SKM-1 treated with dmso at 0.1 percent for 144 hours (cell line): ENCODE results near the gene PDHX.

Experiments used
- DNase-seq: peaks from one replicate; lab custom pipeline; 2025; ENCODE audit not compliant: unreplicated experiment; lab: John Stamatoyannopoulos, UW

The PDHX gene

DNA sequence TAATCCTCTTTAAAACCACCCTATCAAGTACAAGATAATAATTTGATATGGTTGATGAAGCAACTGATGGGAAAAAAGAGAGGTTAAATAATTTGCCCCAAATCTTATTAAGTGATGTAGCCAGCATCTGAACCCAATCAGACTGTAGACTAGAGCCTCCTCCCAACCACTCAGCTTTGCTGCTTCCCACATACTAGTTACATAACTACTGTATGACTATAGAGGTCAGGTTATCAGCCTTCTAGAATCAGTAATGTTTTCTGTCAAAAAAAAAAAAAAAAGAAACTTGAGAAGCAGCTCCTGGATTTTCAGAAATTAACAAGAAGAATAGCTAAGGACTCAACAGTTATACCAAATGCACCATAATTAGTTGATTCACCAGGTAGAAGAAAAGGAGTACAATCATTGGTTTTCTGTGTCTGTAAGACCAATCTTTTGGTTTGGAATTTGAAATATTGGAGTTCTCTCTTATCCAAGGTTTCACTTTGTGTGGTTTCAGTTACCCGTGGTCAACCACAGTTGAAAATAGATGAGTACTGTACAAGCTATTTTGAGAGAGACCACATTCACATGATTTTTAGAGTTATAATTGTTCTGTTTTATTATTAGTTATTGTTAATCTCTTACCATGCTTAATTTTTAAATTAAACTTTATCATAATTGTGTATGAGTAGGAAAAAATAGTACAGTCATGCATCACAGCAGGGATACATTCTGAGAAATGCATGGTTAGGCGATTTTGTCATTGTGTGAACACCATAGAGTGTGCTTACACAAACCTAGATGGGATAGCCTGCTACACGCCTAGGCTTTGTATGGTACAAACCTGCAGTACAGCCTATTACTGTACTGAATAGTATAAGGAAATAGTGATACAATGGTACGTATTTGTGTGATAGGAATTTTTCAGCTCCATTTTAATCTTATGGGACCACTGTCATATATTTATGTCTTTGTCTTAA, 72.2 kb downstream of the PDHX start:
- DNase-seq, result no peak

DNA sequence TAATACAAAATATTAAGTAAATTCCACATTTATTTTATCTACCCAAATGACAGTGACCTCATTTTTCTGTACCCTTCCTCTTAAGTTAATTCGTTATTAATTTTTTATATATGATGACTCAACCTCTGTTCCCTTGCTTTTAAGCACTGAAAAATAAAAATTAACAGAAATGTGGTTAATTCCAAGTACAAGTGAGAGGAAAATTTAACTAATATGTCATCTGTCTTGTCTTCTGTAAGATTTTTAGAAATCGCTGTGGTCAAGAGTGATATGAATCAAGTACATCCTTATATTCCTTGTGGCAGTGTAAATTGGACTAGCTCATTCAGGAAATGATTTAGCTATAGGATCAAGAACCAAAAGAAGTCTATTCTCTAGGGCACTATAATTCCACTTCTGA, 74.5 kb downstream of the PDHX start:
- no peak for DNase-seq

DNA sequence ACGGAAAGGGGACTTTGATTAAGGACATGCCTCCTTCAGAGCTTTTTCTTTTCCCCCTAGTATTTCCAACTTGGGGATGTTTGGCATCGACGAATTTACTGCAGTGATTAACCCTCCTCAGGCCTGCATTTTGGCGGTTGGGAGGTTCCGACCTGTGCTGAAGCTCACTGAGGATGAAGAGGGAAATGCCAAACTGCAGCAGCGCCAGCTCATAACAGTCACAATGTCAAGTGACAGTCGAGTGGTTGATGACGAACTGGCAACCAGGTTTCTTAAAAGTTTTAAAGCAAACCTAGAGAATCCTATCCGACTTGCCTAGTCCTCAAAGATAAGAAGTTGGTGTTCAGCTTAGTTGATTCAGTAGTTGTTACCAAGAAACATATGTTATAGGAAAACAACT, 78.4 kb downstream of the PDHX start:
- no peak for DNase-seq

DNA sequence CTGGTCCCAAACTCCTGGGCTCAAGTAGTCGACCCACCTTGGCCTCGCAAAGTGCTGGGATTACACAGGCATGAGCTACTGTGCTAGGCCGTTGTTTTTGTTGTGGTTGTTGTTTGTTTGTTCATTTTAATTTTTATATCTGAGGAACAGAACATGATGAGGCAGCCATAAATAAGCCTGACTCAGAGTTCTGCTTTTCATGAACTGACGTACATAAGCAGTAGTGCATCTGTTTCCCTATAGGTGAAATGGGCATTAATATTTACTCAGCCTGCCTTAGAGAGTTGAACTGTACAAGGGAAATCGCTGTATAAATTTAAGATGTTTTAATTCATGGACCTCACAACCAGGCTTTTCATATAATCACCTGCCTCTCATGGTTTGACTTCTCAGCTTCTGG, 80.5 kb downstream of the PDHX start:
- no peak for DNase-seq

DNA sequence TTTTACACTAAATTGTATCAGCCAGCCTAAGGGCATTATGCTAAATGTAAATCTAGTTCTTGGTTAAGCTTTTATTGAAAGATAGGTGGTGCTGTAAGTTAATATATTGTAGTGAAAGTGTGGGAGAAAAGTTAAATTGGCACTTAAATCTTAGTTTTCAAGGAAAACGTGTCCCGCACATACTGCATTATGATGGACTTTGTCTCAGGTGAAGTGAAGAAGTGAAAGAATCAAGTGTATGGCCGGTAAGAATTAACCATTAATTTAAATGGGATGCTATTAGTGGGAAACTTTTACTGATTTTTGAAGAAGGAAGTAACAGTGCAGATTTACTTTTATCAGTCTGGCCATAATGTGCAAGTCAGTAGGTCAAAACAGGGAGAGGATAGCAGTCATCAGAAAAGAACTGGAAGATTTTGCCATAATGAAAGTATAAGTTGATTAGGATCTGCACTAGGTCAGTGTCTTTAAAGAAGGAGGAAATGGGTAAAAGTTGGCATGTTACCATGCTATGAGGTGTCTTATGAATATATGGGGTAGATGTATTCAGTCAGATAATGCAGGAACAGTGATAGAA, 81.6 kb downstream of the PDHX start:
- peak; percentile 23 for DNase-seq

DNA sequence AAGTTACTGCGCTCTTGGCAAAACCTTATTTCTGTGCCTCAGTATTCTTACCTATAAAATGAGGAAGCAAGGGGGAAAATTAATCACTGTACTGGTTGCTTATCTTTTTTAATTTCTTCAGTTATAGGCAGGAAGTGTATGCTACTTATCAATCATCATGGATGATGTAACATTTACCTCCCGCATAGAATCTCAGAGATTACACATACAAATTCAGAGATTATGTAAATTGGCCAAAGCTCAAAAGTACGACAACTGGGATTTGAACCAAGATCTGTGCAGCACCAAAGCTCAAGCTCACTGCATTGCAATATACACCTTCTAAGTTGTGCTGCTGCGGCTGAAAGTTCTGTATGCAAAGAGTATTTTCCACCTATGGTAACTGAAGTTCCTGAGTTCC, 83.0 kb downstream of the PDHX start:
- DNase-seq, result no peak

DNA sequence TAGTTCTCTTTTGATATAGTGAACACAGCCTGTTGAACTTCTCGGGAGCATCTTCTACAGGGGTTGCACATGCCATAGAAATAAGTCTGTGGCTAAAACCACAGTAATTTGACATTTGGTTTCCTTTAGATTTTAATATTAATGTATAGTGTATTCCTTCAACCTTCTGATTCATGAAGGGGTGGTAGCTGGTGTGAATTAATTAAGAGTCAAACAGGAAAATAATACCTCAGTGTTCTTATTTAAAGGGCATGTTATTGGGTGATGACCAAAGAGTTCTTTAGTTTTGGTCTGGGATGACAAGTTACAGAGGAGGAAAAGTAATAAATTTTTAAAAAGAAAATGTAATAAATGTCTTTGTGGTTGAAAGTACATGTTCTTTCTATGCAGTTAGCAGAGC, 86.8 kb downstream of the PDHX start:
- no peak for DNase-seq

DNA sequence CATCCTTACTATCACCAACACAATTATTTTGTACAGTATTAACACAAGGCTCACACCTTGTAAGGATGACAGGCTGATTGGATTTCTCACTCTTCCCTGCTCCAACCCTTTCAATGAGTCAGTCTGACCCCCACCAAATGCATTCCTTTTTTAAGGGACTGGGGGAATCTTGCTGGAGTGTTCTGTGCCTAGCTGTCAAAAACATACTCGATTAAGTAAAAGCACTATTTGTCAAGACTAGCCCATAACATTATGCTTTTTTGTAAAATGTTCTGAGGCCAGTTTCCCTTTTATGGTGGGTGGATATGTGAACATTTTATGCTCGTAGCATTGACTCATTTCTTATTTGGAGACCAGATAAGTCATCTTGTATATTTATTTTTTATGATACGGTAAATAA, 87.2 kb downstream of the PDHX start:
- no peak for DNase-seq

DNA sequence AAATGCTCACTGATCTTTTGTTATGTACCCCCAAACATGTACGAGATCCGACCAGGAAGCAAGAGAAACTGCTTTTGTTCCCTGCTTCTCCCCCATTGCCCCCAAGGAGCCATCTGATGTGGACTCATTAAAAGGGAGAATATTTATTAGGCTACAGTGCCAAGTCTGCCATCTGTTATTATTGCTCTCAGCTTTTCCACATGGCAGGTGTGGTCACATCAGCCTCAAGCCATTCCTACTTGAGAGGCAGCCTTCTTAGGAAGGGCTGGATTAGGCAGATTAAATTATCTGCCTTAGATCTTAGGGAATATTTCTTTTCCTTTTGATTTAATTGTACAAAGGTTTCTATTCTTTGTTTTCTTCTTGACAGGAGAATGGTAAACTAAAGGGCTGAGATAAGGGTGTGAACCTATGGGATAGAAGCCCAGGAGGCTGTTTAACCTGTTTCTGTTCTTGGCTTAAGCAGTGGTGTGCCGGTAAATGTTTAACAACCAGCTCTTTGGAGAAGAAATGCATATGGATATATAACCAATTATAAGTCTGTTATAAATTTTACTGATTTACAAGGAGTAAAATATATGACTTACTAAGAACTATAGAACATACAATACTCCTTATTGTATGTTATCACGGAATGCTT, 88.8 kb downstream of the PDHX start:
- DNase-seq, result no peak

DNA sequence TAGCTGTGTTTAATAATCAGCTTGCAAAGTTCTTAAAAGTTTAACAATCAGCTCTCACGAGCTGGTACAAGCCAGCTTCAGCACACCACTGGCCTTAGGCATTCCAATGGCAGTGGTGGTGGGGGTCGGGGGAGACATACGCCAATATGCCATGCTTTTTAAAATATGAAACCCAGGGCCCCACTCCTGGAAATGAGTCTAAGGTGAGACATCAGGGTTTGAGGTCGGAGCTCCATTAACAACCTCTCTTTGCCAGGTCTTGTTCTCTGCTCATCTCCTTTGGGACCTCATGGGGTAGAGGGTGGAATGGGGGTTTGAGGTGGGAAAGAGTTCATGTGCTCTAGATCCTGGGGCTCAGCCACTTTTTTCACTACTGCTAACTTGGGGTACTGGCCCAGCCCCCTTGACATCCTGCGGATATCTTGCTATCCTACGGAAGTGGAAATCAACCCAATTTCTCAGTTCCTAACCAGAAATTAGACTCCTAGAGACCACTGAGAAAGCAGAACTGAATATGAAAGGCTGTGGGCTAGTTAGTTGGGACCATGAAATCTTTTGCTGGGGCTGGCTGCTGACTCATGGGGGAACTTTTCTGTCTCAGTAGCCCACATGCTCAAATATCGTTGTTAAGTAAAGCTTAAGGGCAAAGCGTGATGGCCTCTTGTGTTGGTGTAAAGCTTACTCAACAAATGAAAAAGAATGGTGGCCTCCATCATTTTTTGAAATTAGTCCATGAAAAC, 90.1 kb downstream of the PDHX start:
- DNase-seq, result peak; percentile 15

DNA sequence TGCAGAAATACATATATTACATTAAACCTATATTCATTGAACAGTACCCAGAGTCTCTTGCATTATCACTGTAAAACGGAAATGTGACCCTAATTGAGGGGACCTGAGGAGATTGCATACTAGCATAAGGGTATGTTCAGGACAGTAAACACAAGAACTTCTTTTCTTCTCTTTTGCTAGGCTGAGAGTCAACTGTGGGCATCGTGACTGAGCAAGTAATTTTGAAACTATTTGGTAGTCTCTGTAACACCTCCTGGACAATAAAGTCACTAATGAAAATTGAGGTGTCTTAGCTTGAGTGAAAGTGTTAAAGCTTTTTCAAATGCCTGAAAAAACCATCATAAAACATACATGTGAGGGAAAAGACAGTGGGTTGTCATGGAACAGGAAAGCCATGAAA, 90.9 kb downstream of the PDHX start:
- no peak for DNase-seq

DNA sequence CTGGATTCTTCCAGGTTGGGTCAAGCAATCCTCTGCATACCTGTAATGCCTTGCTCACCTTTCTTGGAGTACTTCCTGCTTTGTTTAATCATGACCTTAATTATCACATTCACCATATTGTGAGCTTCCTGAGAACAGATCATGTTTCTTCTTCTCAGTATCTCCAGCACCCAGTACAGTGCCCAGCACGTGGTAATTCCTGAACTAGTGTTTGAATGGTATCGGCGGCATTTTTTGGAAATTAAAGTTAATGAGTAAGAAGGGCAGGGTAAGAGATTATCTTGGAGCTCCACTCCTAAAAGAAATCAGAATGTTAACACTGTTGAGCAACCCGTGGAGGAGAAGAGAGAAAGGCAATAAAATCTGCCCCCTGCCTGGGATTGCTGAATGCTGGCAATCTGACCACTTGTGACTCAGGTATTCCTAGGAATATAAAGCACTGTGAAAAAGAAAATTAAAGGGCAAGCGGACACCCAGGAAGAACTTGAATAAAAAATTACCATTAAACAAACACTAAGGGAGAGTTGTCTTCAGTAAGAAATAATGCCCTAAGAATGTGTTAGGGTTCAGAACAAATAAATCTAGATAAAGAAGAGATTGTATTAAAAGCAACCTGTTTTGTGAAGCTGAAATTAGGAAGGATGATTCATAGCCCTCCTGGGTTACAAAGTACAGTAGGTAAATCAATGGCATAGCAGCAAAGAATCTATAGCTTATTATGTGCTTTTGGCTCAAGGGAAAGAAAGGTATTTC, 92.9 kb downstream of the PDHX start:
- no peak for DNase-seq

DNA sequence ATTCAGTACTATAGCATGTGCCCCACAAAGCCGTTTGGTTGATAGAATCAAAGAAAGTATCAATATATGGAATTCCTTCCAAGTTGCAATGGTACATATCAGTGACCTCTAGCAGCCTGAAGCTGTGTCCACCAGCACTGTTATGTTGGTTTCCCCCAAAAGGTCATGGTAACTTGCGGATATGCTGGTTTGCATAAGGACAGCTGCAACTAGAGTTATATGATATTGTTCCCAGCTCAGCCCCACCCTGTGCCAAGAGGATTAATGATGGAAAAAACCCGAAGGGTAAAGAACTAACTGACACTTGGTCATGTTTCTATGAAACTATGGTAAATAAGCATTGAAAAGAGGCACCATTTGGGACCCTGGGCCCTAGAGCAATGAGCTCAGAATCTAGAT, 93.5 kb downstream of the PDHX start:
- DNase-seq, result no peak

DNA sequence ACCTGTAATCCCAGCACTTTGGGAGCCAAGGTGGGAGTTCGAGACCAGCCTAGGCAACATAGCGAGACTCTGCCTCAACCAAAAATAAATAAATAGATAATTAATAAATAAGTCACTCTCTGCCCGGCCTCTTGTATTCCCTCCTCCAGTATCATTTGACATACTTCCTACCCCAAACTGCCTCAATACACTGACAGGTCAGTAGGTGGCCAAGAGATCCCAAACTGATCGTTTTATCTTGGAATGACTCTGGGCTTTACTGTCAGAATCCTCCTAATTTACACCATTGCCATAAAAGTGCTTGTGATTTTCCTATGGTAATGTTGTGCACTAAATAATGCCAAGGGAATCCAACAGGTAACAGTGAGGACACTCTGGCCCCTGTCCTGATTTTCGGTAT, 94.2 kb downstream of the PDHX start:
- DNase-seq, result no peak

DNA sequence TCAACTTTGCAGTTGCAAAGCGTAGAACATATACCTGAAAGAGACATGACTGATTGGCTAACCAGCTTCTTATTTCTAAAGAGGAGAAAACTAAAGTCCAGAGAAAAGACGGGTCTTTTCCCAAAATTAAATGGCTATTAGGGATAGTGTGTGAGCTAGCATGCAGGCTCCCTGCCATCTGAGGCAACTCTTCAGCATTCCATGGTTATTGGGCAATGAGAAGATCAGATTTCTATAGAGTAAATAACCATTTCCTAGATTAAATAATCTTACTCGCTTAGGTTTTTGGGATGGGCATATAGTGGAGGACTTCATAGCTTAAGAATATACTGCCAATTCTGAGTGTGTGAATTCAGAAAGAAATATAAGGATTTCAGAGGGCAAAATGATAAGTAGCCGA, 95.0 kb downstream of the PDHX start:
- no peak for DNase-seq

DNA sequence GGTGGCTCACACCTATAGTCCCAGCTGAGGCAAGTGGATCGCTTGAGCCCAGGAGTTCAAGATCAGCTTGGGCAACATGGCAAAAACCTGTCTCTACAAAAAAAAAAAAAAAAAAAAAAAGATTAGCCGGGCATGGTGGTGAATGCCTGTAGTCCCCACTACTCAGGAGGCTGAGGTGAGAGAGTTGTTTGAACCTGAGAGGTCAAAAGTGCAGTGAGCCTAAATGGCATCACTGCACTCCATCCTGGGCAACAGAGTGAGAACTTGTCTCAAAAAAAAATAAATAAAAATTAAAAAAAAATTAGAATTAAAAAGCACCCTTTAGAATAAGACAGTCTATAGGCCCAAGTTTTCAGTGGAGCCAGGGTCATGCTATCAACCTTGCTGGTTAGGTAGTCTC, 95.5 kb downstream of the PDHX start:
- no peak for DNase-seq

DNA sequence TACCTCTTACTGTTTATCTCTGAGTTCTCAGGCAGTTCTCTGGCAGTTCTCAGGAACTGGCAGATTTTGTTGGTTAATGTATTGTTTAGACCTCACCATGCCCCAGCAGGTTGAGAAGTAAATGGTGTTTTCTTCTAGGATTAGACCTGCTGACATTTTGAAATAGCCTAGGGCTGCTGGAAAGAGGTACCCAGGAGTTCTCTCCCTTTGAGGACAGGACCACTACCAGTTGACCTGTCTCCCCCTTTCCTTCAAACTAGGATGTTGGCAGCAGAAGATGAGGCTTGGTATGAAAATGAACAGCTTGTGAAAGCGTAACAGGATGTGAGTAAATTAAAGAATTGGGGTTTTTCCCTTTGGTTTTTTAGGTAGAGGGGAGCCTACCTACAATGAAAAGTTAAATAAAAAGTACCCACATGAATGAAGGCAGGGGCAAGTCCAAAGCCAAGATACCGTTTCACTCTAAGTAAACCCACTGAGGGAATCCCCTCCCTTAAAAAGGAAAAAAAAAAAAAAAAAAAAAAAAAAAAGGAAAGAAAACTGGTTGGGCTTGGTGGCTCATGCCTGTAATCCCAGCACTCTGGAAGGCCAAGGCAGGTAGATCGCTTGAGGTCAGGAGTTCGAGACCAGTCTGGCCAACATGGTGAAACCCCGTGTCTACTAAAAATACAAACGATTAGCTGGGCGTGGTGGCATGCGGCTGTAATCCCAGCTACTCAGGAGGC, 96.2 kb downstream of the PDHX start:
- no peak for DNase-seq

DNA sequence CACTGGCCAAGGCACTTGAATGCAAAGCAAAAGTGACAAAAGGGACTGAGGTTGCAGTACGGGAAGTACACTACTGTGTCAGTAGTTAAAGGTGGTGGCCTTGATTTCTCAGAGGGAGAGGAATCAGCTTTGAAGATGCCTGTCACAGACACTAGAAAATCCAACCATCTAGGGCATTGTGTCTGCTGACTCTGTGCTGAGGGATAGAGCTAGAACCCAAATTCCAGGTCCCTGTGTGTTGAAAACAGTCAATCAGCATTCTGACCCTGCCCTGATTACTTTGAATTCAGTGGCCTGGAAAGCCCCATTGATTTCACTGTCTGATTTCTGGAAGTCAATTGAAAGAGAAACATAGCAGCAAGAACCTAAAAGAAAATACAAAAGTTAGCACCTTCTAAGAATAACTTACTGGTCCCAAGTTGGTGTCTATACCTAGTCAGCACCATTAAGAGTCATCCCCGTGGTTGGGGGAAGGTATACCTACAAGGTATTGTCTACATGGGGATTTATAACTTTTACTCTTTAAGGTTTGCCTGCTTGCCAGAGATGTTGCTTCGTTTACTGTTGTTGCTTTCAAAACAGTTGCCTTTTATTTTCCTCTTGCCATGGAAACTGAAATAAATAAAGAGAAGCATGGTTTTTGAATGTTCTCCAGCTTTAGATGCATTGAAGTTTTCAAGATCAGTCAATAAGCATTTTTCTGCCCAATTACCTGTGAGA, 97.3 kb downstream of the PDHX start:
- no peak for DNase-seq

DNA sequence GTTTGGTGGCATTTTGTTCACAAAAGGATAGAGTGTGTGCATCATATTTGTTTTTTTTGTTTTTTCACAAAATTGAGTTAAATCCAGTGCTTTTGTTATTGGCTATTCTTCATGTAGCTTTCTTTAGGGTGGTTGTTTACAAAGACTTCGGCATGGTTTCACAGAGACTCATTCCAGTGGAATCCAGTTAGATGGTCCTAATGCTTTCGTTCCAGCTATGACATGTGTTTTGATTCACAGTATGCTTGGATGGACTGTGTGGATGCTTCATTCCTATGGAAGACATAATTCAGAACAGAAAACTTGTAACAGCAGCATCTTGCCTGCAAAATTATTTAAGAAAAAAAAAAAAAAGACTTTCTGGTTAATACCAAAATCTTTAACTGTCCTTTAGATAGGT, 97.9 kb downstream of the PDHX start:
- no peak for DNase-seq
